Transverse colon (tissue), 4 donors: Measurements from ENCODE around the gene CBX5. TPM values are rescaled to one million over a fixed set of nuclear protein-coding genes. Genes with fewer than 3 reads are reported as not detected.
"Not testable (repeated sequence)": the region's sequence is repeated elsewhere in the genome, so short reads cannot be mapped to it uniquely, and the experiment has no call there.

ENCODE experiments used
- DNase-seq: peaks from one replicate; pipeline ENCODE4 v3.0.0-alpha.2; 2019
- H3K27ac ChIP-seq, 4 donors: fragments of 200-600 bp; sonication (generic); 2 replicates each; pipeline ENCODE4 v1.5.1; 2016 to 2018; ENCODE audit warnings: inconsistent platforms in 4 of 4
- H3K27me3 ChIP-seq: fragments of 200-600 bp; sonication (generic); 2 replicates; pipeline ENCODE4 v1.5.1; 2017; ENCODE audit warnings: inconsistent platforms
- H3K36me3 ChIP-seq, 4 donors: fragments of 200-600 bp; sonication (generic); 2 replicates each; pipeline ENCODE4 v1.5.1; 2017 to 2019; ENCODE audit warnings: inconsistent platforms in 4 of 4
- H3K4me1 ChIP-seq, 4 donors: fragments of 200-600 bp; sonication (generic); 2 replicates each; pipeline ENCODE4 v1.5.1; 2017 to 2020; ENCODE audit warnings: inconsistent platforms in 4 of 4
- H3K4me3 ChIP-seq, 4 donors: fragments of 200-600 bp; sonication (generic); 1 replicate in 1 of 4; 2 replicates in 3 of 4; pipeline versions ENCODE4 v1.5.1 to v1.6.1; 2017 to 2019; ENCODE audit warnings: inconsistent platforms in 4 of 4
- H3K9me3 ChIP-seq, 2 donors: fragments of 200-600 bp; sonication (generic); 2 replicates each; pipeline ENCODE4 v1.5.1; 2017 to 2019; ENCODE audit warnings: inconsistent platforms in 2 of 2
- CTCF ChIP-seq, 5 experiments: fragments of 200-600 bp in 3 of 5; fragments of 450-650 bp in 2 of 5; sonication (generic) in 3 of 5; IDR thresholded peaks; 1 replicate in 2 of 5; 2 replicates in 3 of 5; pipeline ENCODE4 v1.5.1; 2016 to 2017; ENCODE audit warnings: antibody characterized with exemption in 5 of 5, inconsistent platforms in 3 of 5, mild to moderate bottlenecking in 2 of 5, moderate library complexity in 1 of 5
- EP300 ChIP-seq: sonication (generic); formaldehyde crosslinking; IDR thresholded peaks from one replicate; pipeline ENCODE4 v1.6.1; 2017; ENCODE audit warnings: antibody characterized with exemption, low read depth
- POLR2A ChIP-seq: fragments of 450-650 bp; IDR thresholded peaks from one replicate; pipeline ENCODE4 v1.6.1; 2016; ENCODE audit warnings: antibody characterized with exemption, mild to moderate bottlenecking, moderate library complexity
- POLR2AphosphoS5 ChIP-seq, 3 donors: sonication (generic); formaldehyde crosslinking; IDR thresholded peaks; one replicate each; pipeline ENCODE4 v1.6.1; 2016; ENCODE audit warnings: antibody characterized with exemption in 3 of 3
- WGBS, 2 donors: methylation state at CpG; one replicate each; pipeline ENCODE4 v1.1.5; 2018; ENCODE audit warnings: low coverage in 1 of 2; 5-methylcytosine and 5-hydroxymethylcytosine counted together
- in situ Hi-C, 4 donors: fragments of 200-750 bp; cut with MboI; loops; one replicate each; pipeline versions ENCODE4 v1.15.0 to v1.15.1; 2017; ENCODE audit warnings: low sequenced_read_pairs in 3 of 4, low pct_ligation_motif_present in 1 of 4, low pct_unique_long_range_greater_than_20kb in 1 of 4
- intact Hi-C: fragments of 100-400 bp; cut with DNase I; formaldehyde crosslinking; loops from one replicate; pipeline ENCODE4 v1.15.1; 2023; ENCODE audit warnings: low total_unique reads
- total RNA-seq, 4 donors: library from RNA; depleted of rRNA; stranded (reverse); fragments of >200 nt; gene quantifications; one replicate each; pipeline ENCODE4 v1.1.0, GENCODE V29; 2016

CBX5 gene
- 10 to 100 TPM; 18.9 to 28.8 (median 22.8) TPM for total RNA-seq

GRCh38 chr12:54279632-54280467, at the start of gene CBX5:
TSS of gene CBX5 (minus strand) at chr12:54280122. CDS start at chr12:54257650, 22,472 bp downstream.
- peak; percentile 94 for TF ChIP-seq POLR2A
- peak; percentile 92 to 96 (median 96) for TF ChIP-seq POLR2AphosphoS5 (IDR thresholded peaks at IDR 0.05)
- TF ChIP-seq CTCF (IDR thresholded peaks at IDR 0.05) = no peak
- no peak for TF ChIP-seq EP300
- Histone ChIP-seq H3K4me3 (peak within 1 kb of the TSS; percentile 54 to 90 (median 77)), H3K4me1 (peaks cover 43 to 55% (median 49%) of the 10 kb centered on the region in 4 donors), H3K27me3 (no peaks in the 10 kb centered on the region), H3K36me3 (peaks cover 0 to 22% (median 8%) of the 10 kb centered on the region in 4 donors), H3K27ac (peak within 1 kb of the TSS; percentile 86 to 95 (median 92)), H3K9me3 (no peaks in the 10 kb centered on the region)
- DNase-seq = peak; percentile 99
- intact Hi-C loops (no loop called here), in situ Hi-C loops (no loop called here)
- 0% methylated on average over 6 to 49 of the region's 49 CpGs for WGBS, 2 donors

- TF ChIP-seq POLR2AphosphoS5 (IDR thresholded peaks at IDR 0.05) (no peak), CTCF (IDR thresholded peaks at IDR 0.05) (no peak), POLR2A (no peak), EP300 (no peak)
- intact Hi-C loops (no loop called here), in situ Hi-C loops (no loop called here)
- no peaks in the 10 kb centered on the region for H3K9me3 ChIP-seq
- H3K4me3 ChIP-seq = no peak overlapping the region
- H3K4me1 ChIP-seq = peaks cover 9 to 68% (median 41%) of the 10 kb centered on the region in 4 donors
- H3K36me3 ChIP-seq = no peaks in the 10 kb centered on the region
- WGBS, 2 donors = 74 to 79% methylated on average over 6 of the region's 6 CpGs
- no peak for DNase-seq
- H3K27me3 ChIP-seq = no peaks in the 10 kb centered on the region
- H3K27ac ChIP-seq = no peak overlapping the region
Measured at GRCh38 chr12:54328595-54329337, 48.8 kb upstream of the CBX5 start.

- H3K4me1 ChIP-seq = peaks cover 5 to 58% (median 38%) of the 10 kb centered on the region in 4 donors
Measured at GRCh38 chr12:54325442-54326109, 45.7 kb upstream of the CBX5 start.

More at GRCh38 chr12:54325442-54326109, 45.7 kb upstream of the CBX5 start:
- H3K36me3 ChIP-seq, intact Hi-C loops, DNase-seq, H3K9me3 ChIP-seq, H3K27me3 ChIP-seq, in situ Hi-C loops: not testable (repeated sequence)
- Histone ChIP-seq H3K27ac (peak overlapping the region; percentile 91 to 93 (median 92)), H3K4me3 (peak overlapping the region; percentile 65 to 87 (median 80))
- peak in 1 of 5 experiments; percentile 11 for TF ChIP-seq CTCF (IDR thresholded peaks at IDR 0.05)
- 54 to 68% methylated on average over 12 to 22 of the region's 22 CpGs for WGBS, 2 donors
